GM13977 (cell line): Measurements from ENCODE around the gene GPRC5D.

Experiments used
- DNase-seq: peaks from one replicate; pipeline ENCODE4 v3.0.0; 2012; ENCODE audit warnings: low spot score
- in situ Hi-C: fragments of 300-500 bp; cut with MboI; formaldehyde crosslinking; loops from one replicate; pipeline ENCODE4 v1.12.0; 2022; ENCODE audit warnings: low sequenced_read_pairs, low pct_unique_long_range_greater_than_20kb, mixed read lengths, inconsistent platforms; ENCODE audit not compliant: unreplicated experiment
- TF ChIP-seq, protein P1 (sequence below): IDR thresholded peaks from 2 replicates; pipeline ENCODE4 v1.5.1; 2012; ENCODE audit warnings: mild to moderate bottlenecking, control low read depth; ENCODE audit not compliant: insufficient read depth; ENCODE audit errors: extremely low read depth, missing control alignments

Gene GPRC5D

DNA sequence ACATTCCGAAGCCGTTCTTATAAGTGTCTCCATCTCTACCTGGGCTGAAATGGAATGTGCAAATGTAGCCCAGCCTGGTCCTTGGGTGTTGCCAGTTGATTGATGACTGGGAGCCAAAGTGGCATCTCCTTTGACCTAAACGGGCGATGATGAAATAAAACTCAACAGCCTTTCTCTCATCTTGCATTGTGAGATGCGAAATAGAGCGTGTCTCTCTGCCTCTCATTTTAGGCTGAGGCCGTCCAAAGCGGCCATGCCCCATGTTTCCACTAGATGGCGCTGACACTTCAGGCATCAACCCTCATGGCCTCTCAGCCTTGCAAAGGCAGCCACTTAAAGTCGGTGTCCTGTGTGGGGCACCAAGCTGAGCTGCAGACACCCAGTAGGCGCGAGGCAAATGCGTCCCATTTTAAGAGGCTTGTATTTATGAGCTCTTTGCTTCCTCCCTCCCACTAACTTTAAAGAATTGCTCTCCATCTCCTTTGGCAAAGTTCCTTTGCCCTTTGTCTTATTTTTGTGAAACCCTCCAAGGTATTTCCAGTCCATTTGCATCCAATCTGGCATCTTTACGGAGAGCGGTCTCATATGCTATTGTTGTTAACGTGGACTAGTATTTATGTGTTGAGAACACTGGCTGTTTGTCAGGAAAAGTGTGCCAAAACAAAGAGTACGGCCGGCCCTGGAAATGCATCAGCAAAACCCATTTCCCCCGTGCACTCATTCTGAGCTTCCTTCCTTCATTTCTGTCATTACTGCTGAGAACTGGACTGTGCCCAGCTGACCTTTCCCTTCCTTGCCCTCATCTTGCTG lies 35.6 kb downstream of the GPRC5D start:
- DNase-seq: peak; percentile 82
- in situ Hi-C loops: loop anchor here (10.0 kb wide), 1 partner anchor 288 kb away; no protein-coding TSS in a partner anchor
- TF ChIP-seq, protein P1, sequence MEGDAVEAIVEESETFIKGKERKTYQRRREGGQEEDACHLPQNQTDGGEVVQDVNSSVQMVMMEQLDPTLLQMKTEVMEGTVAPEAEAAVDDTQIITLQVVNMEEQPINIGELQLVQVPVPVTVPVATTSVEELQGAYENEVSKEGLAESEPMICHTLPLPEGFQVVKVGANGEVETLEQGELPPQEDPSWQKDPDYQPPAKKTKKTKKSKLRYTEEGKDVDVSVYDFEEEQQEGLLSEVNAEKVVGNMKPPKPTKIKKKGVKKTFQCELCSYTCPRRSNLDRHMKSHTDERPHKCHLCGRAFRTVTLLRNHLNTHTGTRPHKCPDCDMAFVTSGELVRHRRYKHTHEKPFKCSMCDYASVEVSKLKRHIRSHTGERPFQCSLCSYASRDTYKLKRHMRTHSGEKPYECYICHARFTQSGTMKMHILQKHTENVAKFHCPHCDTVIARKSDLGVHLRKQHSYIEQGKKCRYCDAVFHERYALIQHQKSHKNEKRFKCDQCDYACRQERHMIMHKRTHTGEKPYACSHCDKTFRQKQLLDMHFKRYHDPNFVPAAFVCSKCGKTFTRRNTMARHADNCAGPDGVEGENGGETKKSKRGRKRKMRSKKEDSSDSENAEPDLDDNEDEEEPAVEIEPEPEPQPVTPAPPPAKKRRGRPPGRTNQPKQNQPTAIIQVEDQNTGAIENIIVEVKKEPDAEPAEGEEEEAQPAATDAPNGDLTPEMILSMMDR: peak; percentile 98

DNA sequence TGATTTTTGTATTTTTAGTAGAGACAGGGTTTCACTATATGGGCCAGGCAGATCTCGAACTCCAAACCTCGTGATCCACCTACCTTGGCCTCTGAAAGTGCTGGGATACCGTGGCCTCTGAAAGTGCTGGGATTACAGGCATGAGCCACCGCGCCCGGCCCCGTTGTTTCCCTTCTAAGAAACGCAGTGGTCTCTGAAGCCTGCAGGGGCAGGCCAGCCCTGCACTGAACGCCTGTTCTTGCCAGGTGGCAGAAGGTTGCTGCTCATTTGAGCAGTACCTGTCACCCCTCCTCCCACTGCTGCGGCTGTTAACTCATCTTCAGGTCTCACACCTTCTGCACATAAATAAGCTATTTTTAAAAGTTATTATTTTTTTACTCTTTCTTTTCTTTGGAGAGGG lies 36.3 kb downstream of the GPRC5D start:
- no peak for DNase-seq
- TF ChIP-seq, protein P1: no peak
- in situ Hi-C loops: loop anchor here (10.0 kb wide), 1 partner anchor 289 kb away; no protein-coding TSS in a partner anchor

DNA sequence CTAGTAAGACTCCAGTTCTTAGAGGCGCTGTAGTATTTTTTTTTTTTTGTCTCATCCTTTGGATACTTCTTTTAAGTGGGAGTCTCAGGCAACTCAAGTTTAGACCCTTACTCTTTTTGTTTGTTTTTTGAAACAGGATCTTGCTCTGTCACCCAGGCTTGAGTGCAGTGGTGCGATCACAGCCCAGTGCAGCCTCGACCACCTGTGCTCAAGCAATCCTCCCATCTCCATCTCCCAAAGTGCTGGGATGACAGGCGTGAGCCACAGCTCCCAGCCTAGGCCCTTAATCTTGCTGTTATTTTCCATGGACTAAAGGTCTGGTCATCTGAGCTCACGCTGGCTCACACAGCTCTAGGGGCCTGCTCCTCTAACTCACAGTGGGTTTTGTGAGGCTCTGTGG lies 39.3 kb downstream of the GPRC5D start:
- TF ChIP-seq, protein P1: no peak
- DNase-seq: no peak
- in situ Hi-C loops: loop anchor here (10.0 kb wide), 1 partner anchor 292 kb away; no protein-coding TSS in a partner anchor

- in situ Hi-C loops: loop anchor here (10.0 kb wide), 1 partner anchor 295 kb away; no protein-coding TSS in a partner anchor
- no peak for DNase-seq
Measured at GRCh38 chr12:12909995-12910420, 42.0 kb downstream of the GPRC5D start.

GRCh38 chr12:12909228-12909994 lies 42.6 kb downstream of the GPRC5D start:
- TF ChIP-seq, protein P1: no peak
- DNase-seq: no peak
- in situ Hi-C loops: no loop called here

More at GRCh38 chr12:12909995-12910420, 42.0 kb downstream of the GPRC5D start:
- TF ChIP-seq, protein P1: no peak

GRCh38 chr12:12908711-12909110 lies 43.3 kb downstream of the GPRC5D start:
- DNase-seq: no peak
- TF ChIP-seq, protein P1: no peak
- in situ Hi-C loops: no loop called here
